IPS-20b (cell line): ENCODE measurements around the gene STAT4.

Source experiments
- H3K27ac ChIP-seq: one replicate; pipeline ENCODE4 v1.5.1; 2013; ENCODE audit warnings: low read length
- H3K27me3 ChIP-seq: 2 replicates; pipeline ENCODE4 v1.6.1; 2013; ENCODE audit warnings: mild to moderate bottlenecking, low read length, inconsistent platforms; ENCODE audit not compliant: insufficient read depth
- H3K36me3 ChIP-seq: 2 replicates; pipeline ENCODE4 v1.6.1; 2013; ENCODE audit warnings: low read depth, mild to moderate bottlenecking, inconsistent platforms, low read length, moderate library complexity; ENCODE audit not compliant: insufficient read depth
- H3K4me1 ChIP-seq: 2 replicates; pipeline ENCODE4 v1.6.1; 2013; ENCODE audit warnings: mild to moderate bottlenecking, control low read depth, inconsistent platforms, low read length, moderate library complexity; ENCODE audit not compliant: insufficient read depth
- H3K4me3 ChIP-seq: 2 replicates; pipeline ENCODE4 v1.5.1; 2013; ENCODE audit warnings: mild to moderate bottlenecking, low read length, inconsistent platforms
- H3K9ac ChIP-seq: 2 replicates; pipeline ENCODE4 v1.6.1; 2013; ENCODE audit warnings: low read depth, mild to moderate bottlenecking, inconsistent platforms, low read length, moderate library complexity
- H3K9me3 ChIP-seq: 2 replicates; pipeline ENCODE4 v1.6.1; 2013; ENCODE audit warnings: mild to moderate bottlenecking, low read depth, low read length, inconsistent platforms; ENCODE audit not compliant: insufficient read depth

The STAT4 gene

GRCh38 chr2:191066197-191066918 lies 84.4 kb downstream of the STAT4 start:
- Histone ChIP-seq H3K9ac (no peak overlapping the region), H3K4me1 (peaks cover 6% of the 10 kb centered on the region; the same call in 1 of the 2 replicates), H3K27me3 (no peaks in the 10 kb centered on the region), H3K4me3 (no peak overlapping the region), H3K27ac (no peak overlapping the region), H3K36me3 (no peaks in the 10 kb centered on the region), H3K9me3 (no peaks in the 10 kb centered on the region)

GRCh38 chr2:191065785-191066184 lies 85.0 kb downstream of the STAT4 start:
- Histone ChIP-seq H3K27me3 (no peaks in the 10 kb centered on the region), H3K9me3 (no peaks in the 10 kb centered on the region), H3K27ac (no peak overlapping the region), H3K4me3 (no peak overlapping the region), H3K36me3 (no peaks in the 10 kb centered on the region), H3K9ac (no peak overlapping the region), H3K4me1 (peaks cover 6% of the 10 kb centered on the region; the same call in 1 of the 2 replicates)

GRCh38 chr2:191064590-191064989 lies 86.2 kb downstream of the STAT4 start:
- H3K4me1 ChIP-seq, result peaks cover 6% of the 10 kb centered on the region; the same call in 1 of the 2 replicates
- no peak overlapping the region for H3K9ac ChIP-seq
- no peak overlapping the region for H3K27ac ChIP-seq
- H3K4me3 ChIP-seq, result no peak overlapping the region
- H3K9me3 ChIP-seq, result no peaks in the 10 kb centered on the region
- no peaks in the 10 kb centered on the region for H3K36me3 ChIP-seq
- no peaks in the 10 kb centered on the region for H3K27me3 ChIP-seq

GRCh38 chr2:191063584-191063983 lies 87.2 kb downstream of the STAT4 start:
- Histone ChIP-seq H3K4me1 (peaks cover 6% of the 10 kb centered on the region; the same call in 1 of the 2 replicates), H3K27me3 (no peaks in the 10 kb centered on the region), H3K36me3 (no peaks in the 10 kb centered on the region), H3K9me3 (no peaks in the 10 kb centered on the region), H3K4me3 (no peak overlapping the region), H3K27ac (no peak overlapping the region), H3K9ac (no peak overlapping the region)

- Histone ChIP-seq H3K9ac (no peak overlapping the region), H3K4me1 (no peaks in the 10 kb centered on the region), H3K4me3 (no peak overlapping the region)
These were observed 89.3 kb downstream of the STAT4 start for GRCh38 chr2:191061381-191061980.

GRCh38 chr2:191059308-191059707 lies 91.5 kb downstream of the STAT4 start:
- no peak overlapping the region for H3K27ac ChIP-seq
- H3K4me3 ChIP-seq, result no peak overlapping the region
- no peaks in the 10 kb centered on the region for H3K4me1 ChIP-seq

More at GRCh38 chr2:191061381-191061980, 89.3 kb downstream of the STAT4 start:
- H3K27ac ChIP-seq, result no peak overlapping the region
- no peaks in the 10 kb centered on the region for H3K27me3 ChIP-seq
- H3K36me3 ChIP-seq, result no peaks in the 10 kb centered on the region
- H3K9me3 ChIP-seq, result no peaks in the 10 kb centered on the region

GRCh38 chr2:191056228-191056627 lies 94.6 kb downstream of the STAT4 start:
- H3K4me3 ChIP-seq, result no peak overlapping the region
- no peak overlapping the region for H3K27ac ChIP-seq
- H3K27me3 ChIP-seq, result no peaks in the 10 kb centered on the region
- no peaks in the 10 kb centered on the region for H3K36me3 ChIP-seq
- H3K9ac ChIP-seq, result no peak overlapping the region
- no peaks in the 10 kb centered on the region for H3K9me3 ChIP-seq
- no peaks in the 10 kb centered on the region for H3K4me1 ChIP-seq

More at GRCh38 chr2:191059308-191059707, 91.5 kb downstream of the STAT4 start:
- no peak overlapping the region for H3K9ac ChIP-seq
- no peaks in the 10 kb centered on the region for H3K36me3 ChIP-seq
- no peaks in the 10 kb centered on the region for H3K9me3 ChIP-seq
- H3K27me3 ChIP-seq, result no peaks in the 10 kb centered on the region

GRCh38 chr2:191053256-191053655 lies 97.5 kb downstream of the STAT4 start:
- H3K27ac ChIP-seq, result no peak overlapping the region
- H3K9ac ChIP-seq, result no peak overlapping the region
- H3K9me3 ChIP-seq, result no peaks in the 10 kb centered on the region
- no peak overlapping the region for H3K4me3 ChIP-seq
- no peaks in the 10 kb centered on the region for H3K4me1 ChIP-seq
- H3K27me3 ChIP-seq, result no peaks in the 10 kb centered on the region
- H3K36me3 ChIP-seq, result no peaks in the 10 kb centered on the region

- H3K9me3 ChIP-seq, result no peaks in the 10 kb centered on the region
- H3K9ac ChIP-seq, result no peak overlapping the region
- H3K4me3 ChIP-seq, result no peak overlapping the region
- no peaks in the 10 kb centered on the region for H3K27me3 ChIP-seq
- H3K36me3 ChIP-seq, result no peaks in the 10 kb centered on the region
- H3K27ac ChIP-seq, result no peak overlapping the region
- no peaks in the 10 kb centered on the region for H3K4me1 ChIP-seq
These were observed 98.7 kb downstream of the STAT4 start for GRCh38 chr2:191051825-191052778.

- Histone ChIP-seq H3K9me3 (no peaks in the 10 kb centered on the region), H3K4me1 (no peaks in the 10 kb centered on the region), H3K9ac (no peak overlapping the region), H3K4me3 (no peak overlapping the region), H3K27ac (no peak overlapping the region), H3K36me3 (no peaks in the 10 kb centered on the region), H3K27me3 (no peaks in the 10 kb centered on the region)
These were observed 99.6 kb downstream of the STAT4 start for GRCh38 chr2:191051177-191051576.

GRCh38 chr2:191050640-191050987 lies 100.2 kb downstream of the STAT4 start:
- H3K36me3 ChIP-seq, result no peaks in the 10 kb centered on the region
- H3K4me1 ChIP-seq, result no peaks in the 10 kb centered on the region
- no peak overlapping the region for H3K9ac ChIP-seq
- H3K4me3 ChIP-seq, result no peak overlapping the region
- H3K27ac ChIP-seq, result no peak overlapping the region
- H3K27me3 ChIP-seq, result no peaks in the 10 kb centered on the region
- H3K9me3 ChIP-seq, result no peaks in the 10 kb centered on the region
